ENCODE results near the gene CHERP.
A peak's percentile ranks its signal among the peaks of the same experiment; 100 is the strongest.
"Not testable (repeated sequence)": the region's sequence is repeated elsewhere in the genome, so short reads cannot be mapped to it uniquely, and the experiment has no call there.

CHERP gene

DNA sequence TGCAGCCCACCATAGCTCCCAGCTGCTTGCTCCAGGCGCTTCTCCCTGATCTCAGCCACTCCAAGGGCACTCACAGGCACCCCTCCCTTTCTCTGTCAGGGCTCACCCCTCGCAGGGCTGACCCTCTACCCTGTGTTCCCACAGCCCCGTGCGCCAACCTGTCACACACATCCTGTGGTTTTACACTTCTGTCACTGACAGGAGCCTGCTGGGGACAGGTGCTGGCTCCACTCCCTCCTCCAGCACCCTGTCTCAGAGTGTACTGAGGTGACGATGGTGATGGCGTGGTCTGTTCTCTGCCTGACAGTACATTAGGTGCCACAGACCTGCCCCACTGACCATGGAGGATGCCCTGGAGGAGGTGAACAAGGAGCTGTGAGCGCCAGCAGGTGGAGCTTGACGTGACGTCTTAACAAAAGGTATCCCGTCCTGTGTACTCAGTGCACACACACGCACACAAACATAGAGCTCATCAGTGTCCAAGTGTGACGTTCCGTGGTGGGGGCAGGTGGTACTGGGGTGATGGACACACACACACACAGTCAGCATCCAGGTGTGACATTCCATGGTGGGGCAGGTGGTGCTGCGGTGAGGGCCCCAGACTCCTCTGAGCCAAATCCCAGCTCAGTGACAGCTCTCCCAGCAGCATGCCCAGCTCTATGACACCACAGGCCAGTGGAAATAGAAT lies 25.2 kb downstream of the CHERP start:
- no peak for DNase-seq

- no peak for DNase-seq
Measured at GRCh38 chr19:16516381-16516780, 25.9 kb downstream of the CHERP start.

DNA sequence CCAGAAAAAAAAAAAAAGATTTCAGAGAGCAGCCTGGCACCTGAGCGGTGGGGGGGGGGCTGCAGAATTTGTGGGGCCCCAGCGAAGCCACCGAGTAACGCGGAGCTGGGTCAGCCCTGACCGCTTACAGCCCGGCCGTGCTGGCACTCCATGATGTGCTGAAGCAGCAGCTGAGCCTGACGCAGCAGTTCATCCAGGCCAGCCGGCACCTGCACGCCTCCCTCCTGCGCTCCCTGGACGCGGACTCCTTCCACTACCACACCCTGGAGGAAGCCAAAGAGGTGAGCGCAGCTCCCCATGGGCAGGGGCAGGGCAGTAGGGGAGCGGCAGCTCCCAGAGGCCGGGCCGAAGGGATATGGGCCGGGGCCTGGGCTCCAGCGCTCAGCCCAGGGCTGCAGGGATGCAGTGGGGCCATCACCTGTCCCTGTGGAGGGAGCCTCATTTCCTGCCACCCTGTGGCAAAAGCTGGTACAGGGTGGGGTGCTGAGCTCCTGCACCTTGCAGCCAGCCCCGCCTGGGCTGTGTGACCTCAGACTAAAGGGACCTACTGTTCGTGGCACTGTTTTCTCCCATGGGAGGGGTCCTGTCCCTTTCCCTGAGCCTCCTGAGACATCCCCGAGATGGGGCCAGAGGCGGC lies 27.7 kb downstream of the CHERP start:
- no peak for DNase-seq

DNA sequence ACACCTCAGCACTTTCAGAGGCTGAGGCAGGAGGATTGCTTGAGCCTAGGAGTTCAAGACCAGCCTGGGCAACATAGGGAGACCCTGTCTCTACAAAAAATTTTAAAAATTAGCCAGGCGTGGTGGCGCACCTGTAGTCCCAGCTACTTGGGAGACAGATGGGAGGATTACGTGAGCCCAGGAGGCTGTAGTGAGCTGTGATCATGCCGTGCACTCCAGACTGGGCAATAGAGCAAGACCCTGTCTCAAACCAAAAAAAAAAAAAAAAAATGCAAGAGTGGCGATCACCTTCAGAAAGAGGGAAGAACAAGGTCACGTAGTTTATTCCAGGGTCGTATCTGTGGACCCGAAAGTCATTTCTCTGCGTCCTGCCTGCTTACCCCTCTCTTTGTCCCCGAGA lies 29.6 kb downstream of the CHERP start:
- not testable (repeated sequence) for DNase-seq

- DNase-seq, result no peak
Measured at GRCh38 chr19:16509141-16510061, 32.8 kb downstream of the CHERP start.

GRCh38 chr19:16508546-16508945 lies 33.7 kb downstream of the CHERP start:
- DNase-seq, result no peak

GRCh38 chr19:16506961-16507360 lies 35.3 kb downstream of the CHERP start:
- no peak for DNase-seq

GRCh38 chr19:16506161-16506560 lies 36.1 kb downstream of the CHERP start:
- DNase-seq, result not testable (repeated sequence)

DNA sequence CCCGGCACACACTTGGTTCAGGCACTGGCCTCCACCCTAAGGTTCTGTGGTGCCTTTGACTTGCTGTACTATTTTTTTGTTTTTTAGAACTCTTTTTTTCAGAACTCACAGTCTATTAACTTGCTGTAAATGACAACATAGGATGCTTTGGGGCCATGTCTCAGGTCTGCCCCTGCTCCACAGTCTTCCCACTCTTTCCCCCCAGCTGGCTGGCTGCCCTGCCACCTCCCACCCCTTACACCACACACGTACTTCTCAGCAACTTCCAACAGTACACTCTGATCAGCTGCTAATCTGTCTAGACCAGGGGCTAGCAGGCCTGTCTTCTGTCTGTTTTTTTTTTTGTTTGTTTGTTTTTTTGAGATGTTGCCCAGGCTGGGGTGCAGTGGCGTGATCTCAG lies 38.0 kb downstream of the CHERP start:
- no peak for DNase-seq

GRCh38 chr19:16497837-16498236 lies 44.4 kb downstream of the CHERP start:
- DNase-seq, result no peak

DNA sequence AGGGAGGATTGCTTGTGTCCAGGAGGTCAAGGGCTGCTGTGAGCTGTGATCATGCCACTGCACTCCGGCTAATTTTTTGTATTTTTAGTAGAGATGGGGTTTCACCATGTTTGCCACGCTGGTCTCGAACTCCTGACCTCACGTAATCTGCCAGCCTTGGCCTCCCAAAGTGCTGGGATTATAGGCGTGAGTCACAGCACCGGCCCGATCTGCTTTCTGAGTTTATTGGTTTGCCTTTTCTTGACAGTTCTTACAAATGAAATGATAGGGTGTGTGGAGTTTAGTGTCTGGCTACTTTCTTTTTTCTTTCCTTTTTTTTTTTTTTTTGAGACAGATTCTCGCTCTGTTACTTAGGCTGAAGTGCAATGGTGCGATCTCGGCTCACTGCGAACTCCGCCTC lies 45.2 kb downstream of the CHERP start:
- no peak for DNase-seq

GRCh38 chr19:16496613-16496983 lies 45.6 kb downstream of the CHERP start:
- DNase-seq, result no peak

DNA sequence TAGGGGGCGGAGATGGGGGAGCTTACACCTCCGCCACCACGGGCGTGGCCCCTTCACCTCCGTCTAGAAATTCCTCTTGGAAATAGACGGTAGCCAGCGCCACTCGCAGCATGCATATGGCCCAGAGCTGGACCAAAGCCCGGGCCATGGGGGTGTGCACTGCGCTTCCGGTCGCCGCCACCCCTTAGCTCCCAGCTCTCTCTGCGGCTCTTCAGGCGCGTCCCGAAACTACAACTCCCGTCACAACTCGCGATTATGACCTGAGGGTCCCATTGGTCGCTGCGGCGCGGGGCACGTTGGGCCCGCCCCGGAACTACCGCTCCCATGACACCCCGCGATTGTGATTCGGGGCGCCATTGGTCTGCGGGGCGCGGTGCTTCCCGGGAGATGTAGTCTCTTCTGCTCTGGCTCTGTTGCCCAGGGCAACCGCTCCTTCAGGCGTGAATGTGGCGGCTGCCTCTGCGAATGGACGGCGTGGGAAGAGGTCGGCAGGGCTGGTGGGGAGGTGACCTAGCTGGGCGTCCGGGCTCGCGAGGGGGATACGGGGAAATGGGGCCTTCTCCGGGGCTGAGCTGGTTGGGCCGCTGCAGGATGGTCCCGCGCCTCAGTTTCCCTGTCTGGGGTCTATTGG lies 46.1 kb downstream of the CHERP start, which contains the start of the genes C19orf44 and CALR3:
TSS of gene C19orf44 (plus strand) at position 413 of the 631 bp plus-strand sequence. CDS start 4,399 bp downstream, outside the sequence.
TSS of gene CALR3 (minus strand) at position 186 of the 631 bp plus-strand sequence. CDS start at position 148, 38 bp downstream.
- peak; percentile 97 for DNase-seq

DNA sequence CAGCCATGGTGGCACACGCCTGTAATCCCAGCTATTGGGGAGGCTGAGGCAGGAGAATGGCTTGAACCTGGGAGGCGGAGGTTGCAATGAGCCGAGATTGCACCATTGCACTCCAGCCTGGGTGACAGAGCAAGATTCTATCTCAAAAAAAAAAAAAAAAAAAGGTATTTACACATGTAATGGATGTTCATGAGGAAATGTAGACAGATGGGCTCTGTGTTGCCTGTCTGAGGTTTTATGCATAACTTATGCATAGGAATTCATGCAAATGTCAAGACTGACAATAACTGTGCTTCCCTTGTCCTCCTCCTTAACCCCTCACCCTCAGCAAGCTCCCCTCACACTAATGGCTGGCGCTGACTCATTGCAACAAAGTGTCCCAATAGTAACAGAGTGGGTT lies 55.8 kb downstream of the CHERP start:
- DNase-seq, result not testable (repeated sequence)

GRCh38 chr19:16482745-16483144 lies 59.5 kb downstream of the CHERP start:
- DNase-seq, result no peak

DNA sequence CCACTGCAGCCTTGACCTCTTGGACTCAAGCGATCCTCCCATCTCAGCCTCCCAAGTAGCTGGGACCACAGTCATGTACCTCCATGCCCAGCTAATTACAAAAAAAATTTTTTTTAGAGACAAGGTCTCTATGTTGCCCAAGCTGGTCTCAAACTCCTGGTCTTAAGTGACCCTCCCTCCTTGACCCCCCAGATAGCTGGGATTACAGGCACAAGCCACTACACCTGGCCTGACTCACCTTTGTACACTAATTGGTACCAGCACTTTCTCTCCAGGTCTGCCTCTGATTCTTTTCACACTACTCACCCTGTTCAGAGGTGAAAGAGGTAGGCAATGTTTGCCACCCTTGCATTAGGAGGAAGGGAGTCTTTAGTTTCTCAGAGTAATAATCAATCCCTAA lies 64.9 kb downstream of the CHERP start:
- DNase-seq, result no peak

DNA sequence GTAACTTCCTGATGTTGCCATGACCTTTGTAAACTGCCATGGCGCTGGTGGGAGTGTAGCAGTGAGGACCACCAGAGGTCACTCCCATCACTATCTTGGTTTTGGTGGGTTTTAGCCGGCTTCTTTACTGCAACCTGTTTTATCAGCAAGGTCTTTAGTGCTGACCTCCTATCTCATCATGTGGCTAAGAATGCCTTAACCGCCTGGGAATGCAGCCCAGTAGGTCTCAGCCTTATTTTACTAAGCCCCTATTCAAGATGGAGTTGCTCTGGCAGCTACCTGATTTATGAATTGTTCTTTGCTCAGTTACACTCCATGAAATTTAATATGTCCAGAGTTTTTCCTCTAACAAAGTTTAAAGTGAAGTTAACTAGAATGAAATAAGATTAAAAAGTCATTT lies 65.8 kb downstream of the CHERP start:
- DNase-seq, result no peak

DNA sequence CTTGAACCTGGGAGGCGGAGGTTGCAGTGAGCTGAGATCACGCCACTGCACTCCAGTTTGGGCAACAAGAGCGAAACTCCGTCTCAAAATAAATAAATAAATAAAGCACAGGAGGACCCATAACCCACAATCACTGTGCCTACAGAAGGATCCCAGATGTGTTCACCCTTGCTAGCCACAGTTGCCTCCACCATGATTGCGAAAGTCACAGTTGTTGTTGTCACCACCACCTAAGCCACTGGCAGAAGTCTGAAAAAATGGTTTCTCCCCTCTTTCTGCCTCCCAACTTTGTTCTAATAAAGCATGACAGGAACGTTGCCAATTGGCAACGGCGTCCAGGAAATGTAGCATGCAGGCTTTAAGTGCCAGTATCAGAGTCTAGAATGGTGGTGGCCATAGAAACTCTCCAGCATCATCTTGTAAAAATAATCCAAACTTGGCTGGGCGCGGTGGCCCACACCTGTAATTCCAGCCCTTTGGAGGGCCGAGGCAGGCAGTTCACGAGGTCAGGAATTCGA lies 68.3 kb downstream of the CHERP start:
- DNase-seq, result no peak

DNA sequence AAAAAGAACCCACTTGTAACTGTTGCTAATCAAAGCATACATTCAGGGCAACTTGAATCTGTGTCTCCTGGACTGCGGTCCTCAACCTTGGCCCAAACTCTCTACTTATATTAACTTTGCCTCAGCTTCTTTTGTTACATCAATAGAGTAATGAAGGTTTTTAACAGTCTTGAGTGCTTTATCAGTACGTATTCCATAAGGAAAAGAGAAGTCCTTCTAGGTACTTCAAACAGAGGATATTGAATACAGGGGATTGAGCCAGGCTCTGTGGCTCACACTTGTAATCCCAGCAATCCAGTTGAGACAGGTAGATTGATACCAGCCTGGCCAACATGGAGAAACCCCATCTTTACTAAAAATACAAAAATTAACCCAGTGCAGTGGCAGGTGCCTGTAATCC lies 69.2 kb downstream of the CHERP start:
- DNase-seq, result no peak

DNA sequence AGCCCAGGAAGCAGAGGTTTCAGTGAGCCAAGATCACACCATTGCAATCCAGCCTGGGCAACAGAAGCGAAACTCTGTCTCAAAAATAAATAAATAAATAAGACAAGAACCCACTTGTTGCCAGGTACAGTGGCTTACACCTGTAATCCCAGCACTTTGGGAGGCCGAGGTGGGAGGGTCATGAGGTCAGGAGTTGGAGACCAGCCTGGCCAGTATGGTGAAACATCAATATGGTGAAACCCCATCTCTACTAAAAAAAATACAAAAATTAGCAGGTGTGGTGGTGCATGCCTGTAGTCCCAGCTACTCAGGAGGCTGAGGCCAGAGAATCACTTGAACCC lies 69.7 kb downstream of the CHERP start:
- not testable (repeated sequence) for DNase-seq

DNA sequence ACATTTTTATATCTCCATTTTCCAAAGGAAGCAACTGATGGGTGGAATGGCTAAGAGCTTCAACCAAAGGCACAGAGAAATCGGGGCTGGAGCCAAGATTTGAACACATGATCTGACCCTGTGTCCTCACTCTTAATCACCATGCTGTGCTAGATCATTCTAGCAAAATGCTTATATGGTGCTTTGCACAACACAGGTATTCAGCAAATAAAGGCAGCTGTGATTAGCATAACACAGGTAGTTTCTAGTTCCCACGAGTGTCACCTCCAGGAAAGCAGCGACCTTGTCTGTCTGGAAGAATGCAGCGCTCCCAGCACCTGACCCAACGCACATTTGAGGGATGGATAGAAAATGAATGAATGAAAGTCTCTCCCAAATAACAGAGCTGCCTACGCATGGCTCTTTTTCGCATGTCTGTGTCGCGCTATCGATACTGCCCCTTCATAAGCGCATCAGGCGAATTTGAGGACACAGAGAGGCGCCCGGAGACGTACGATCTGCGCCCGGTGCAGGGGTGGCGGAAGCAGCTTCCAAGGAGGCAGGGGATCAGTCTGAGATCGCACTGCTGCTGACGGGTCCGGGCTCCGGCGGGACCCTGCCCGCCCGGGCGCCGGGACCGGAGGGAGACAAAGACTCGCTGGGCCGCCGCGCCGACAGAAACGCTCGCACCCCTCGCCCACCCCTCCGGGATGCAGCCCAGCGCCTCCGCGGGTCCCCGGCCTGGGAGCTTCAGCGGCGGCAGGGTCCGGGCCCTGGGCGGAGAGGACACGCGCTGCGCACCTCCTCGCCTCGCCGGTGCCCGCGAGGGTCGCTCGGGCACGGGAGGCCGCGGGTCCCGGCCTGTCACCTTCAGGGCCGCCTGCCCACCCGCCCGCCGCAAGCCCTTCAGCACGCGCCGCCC lies 71.1 kb downstream of the CHERP start:
- peak; percentile 33 for DNase-seq

DNA sequence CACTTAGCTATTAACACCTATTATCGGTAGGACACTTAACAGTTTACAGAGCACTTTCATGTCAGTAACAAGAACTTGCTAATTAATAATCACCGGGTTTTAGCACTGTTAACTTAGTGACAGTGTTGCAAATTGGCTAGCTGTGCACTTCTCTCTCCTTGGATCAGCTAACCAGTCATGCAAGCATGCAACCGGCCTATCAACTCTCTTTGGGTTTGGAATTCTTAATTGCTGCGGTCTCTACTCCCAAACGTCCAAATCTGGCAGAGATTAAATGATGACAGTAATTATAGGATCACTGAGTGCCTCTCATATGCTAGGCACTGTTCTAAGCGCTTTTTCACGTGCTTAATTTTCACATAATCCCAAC lies 71.7 kb downstream of the CHERP start:
- no peak for DNase-seq

Data from stimulated activated naive CD4-positive, alpha-beta T cell treated with Interleukin-2 at 50 U/mL for 16 hours (primary cell).